ENCODE data around the gene COL23A1.

COL23A1 gene

GRCh38 chr5:178389026-178389729, 201.0 kb downstream of the COL23A1 start:
- no peak overlapping the region for H3K27ac Mint-ChIP-seq
- no peaks in the 10 kb centered on the region for H3K27me3 Mint-ChIP-seq
- no peaks in the 10 kb centered on the region for H3K36me3 Mint-ChIP-seq (ENCODE audit: low read depth)
- no peaks in the 10 kb centered on the region for H3K4me1 Mint-ChIP-seq (ENCODE audit: low read depth)
- H3K9me3 Mint-ChIP-seq, result no peaks in the 10 kb centered on the region
- H3K4me3 Mint-ChIP-seq, result no peak overlapping the region

GRCh38 chr5:178388386-178389025, 201.7 kb downstream of the COL23A1 start:
- H3K4me3 Mint-ChIP-seq, result no peak overlapping the region
- H3K27ac Mint-ChIP-seq, result no peak overlapping the region
- no peaks in the 10 kb centered on the region for H3K4me1 Mint-ChIP-seq (ENCODE audit: low read depth)
- H3K27me3 Mint-ChIP-seq, result peaks cover 3% of the 10 kb centered on the region
- H3K36me3 Mint-ChIP-seq (ENCODE audit: low read depth), result no peaks in the 10 kb centered on the region
- no peaks in the 10 kb centered on the region for H3K9me3 Mint-ChIP-seq

GRCh38 chr5:178387856-178388190, 202.4 kb downstream of the COL23A1 start:
- Mint-ChIP-seq H3K9me3 (no peaks in the 10 kb centered on the region), H3K27me3 (peaks cover 3% of the 10 kb centered on the region), H3K4me1 (ENCODE audit: low read depth) (no peaks in the 10 kb centered on the region)

DNA sequence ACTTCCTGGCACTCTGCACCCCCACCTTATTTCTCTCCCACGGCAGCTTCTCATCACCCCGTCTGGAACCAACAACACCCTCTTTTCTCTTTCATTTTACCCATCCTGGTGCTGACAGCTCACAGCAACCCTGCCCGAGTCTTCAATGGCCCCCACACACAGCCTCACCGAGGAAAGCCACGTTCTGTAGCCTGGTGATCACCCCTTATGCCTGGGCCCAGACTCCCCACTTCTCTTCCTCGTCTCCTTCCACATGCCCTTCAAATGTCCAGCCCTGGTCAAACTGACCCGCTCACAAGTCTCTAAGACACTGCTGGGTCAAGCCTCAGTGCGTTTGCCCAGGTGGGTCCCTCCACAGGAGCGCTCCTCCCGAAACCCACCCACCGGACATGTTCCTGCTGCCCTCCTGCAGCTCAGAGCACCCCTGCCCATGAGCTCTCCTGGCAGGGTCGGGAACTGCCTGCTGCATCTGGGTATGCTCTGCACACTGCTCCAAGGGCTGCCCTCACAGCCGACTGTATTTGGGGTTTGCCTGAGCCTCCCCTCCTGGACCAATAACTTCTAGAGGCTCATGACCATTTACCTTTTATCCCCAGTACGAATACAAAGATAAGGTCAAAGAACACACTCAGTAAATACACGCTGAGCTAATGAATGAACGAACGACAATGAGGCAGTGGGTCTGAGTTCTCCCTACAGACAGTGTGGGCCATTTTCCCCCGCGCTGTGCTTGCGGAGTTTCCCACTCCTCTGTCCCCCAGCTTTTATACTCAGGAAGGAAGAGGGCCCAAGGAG, 202.9 kb downstream of the COL23A1 start:
- Mint-ChIP-seq H3K9me3 (no peaks in the 10 kb centered on the region), H3K4me1 (ENCODE audit: low read depth) (no peaks in the 10 kb centered on the region), H3K27me3 (peaks cover 3% of the 10 kb centered on the region), H3K36me3 (ENCODE audit: low read depth) (no peaks in the 10 kb centered on the region), H3K4me3 (no peak overlapping the region), H3K27ac (no peak overlapping the region)

More at GRCh38 chr5:178387856-178388190, 202.4 kb downstream of the COL23A1 start:
- H3K36me3 Mint-ChIP-seq (ENCODE audit: low read depth), result no peaks in the 10 kb centered on the region
- no peak overlapping the region for H3K4me3 Mint-ChIP-seq
- H3K27ac Mint-ChIP-seq, result no peak overlapping the region

DNA sequence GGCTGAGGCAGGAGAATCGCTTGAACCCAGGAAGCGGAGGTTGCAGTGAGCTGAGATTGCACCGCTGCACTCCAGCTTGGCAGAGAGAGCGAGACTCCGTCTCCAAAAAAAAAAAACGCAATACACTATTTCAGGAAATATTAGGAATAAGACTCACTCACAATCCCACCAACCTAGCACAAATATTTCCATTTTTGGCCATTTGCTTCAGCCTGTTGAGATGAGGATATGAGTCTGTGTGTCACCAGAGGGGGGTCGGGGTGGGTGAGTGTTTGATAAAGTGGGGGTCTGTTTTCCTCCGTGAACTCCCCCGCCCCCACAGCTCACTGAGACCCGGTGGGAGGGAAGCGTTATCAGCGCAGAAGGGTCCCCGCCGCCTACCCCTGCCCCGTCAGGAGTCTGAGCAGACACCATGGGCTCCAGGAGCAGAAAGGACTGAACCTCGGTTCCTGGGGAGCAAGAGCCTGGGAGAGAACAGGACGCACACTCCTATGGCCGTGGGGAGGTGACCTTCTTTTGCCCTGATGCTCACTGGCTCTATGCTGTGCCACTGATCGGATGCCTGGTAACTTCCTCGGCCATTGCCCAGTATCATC, 203.8 kb downstream of the COL23A1 start:
- Mint-ChIP-seq H3K4me1 (ENCODE audit: low read depth) (no peaks in the 10 kb centered on the region), H3K4me3 (no peak overlapping the region), H3K36me3 (ENCODE audit: low read depth) (no peaks in the 10 kb centered on the region), H3K27ac (no peak overlapping the region), H3K9me3 (no peaks in the 10 kb centered on the region), H3K27me3 (peaks cover 3% of the 10 kb centered on the region)

DNA sequence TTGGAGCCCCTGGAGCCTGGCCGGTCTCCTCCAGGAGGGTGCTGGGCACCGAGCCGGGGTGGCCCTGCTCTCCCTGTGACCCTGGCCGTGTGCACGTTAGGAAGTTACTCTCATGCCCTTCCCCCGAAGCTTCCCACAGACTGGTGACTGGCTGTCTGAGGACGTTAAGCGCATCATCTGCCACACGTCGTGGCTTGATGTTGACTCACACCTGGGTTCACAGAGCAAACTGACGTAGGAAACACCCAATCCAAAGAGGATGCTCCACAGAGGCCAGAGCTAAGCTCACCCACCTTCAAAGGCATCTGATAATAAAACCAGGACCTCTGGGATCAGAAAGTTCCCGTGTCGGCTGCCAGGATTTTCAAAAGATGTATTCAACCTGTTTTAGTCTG, 204.7 kb downstream of the COL23A1 start:
- Mint-ChIP-seq H3K36me3 (ENCODE audit: low read depth) (no peaks in the 10 kb centered on the region), H3K27ac (no peak overlapping the region), H3K4me3 (no peak overlapping the region), H3K27me3 (peaks cover 3% of the 10 kb centered on the region), H3K4me1 (ENCODE audit: low read depth) (no peaks in the 10 kb centered on the region), H3K9me3 (no peaks in the 10 kb centered on the region)

DNA sequence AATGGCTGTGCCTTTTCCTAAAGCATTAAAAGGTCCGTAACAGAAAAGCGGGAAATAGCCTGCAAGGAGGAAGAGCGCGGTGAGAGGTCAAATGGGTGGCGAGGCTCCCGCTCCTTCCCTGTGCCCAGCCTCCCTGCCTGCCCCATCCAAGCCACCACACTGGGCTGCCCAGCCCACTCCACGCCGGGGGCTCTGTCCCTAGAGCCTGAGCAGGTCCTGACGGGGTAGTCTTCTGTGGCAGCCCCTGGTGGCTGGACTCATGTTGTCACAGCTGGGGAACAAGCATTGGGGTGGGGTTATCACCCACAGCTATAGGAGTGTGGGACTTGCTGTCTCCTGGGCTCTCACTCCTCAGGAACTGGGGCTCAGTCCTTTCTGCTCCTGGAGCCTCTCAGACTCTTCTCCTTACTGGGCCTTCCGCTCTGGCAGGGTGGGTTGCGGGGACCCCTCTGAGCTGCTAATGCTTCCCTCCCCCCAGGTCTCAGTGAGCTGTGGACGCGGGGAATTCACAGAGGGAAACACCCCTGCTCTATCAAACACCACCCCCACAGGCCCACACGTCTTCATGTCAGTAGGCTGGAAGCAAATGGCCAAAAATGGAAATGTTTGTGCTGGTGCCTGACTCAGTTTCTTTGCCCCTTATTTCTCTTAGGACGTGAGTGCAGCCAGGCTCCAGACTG, 205.2 kb downstream of the COL23A1 start:
- Mint-ChIP-seq H3K27me3 (peaks cover 3% of the 10 kb centered on the region), H3K9me3 (no peaks in the 10 kb centered on the region), H3K27ac (no peak overlapping the region), H3K4me3 (no peak overlapping the region), H3K4me1 (ENCODE audit: low read depth) (no peaks in the 10 kb centered on the region), H3K36me3 (ENCODE audit: low read depth) (no peaks in the 10 kb centered on the region)

DNA sequence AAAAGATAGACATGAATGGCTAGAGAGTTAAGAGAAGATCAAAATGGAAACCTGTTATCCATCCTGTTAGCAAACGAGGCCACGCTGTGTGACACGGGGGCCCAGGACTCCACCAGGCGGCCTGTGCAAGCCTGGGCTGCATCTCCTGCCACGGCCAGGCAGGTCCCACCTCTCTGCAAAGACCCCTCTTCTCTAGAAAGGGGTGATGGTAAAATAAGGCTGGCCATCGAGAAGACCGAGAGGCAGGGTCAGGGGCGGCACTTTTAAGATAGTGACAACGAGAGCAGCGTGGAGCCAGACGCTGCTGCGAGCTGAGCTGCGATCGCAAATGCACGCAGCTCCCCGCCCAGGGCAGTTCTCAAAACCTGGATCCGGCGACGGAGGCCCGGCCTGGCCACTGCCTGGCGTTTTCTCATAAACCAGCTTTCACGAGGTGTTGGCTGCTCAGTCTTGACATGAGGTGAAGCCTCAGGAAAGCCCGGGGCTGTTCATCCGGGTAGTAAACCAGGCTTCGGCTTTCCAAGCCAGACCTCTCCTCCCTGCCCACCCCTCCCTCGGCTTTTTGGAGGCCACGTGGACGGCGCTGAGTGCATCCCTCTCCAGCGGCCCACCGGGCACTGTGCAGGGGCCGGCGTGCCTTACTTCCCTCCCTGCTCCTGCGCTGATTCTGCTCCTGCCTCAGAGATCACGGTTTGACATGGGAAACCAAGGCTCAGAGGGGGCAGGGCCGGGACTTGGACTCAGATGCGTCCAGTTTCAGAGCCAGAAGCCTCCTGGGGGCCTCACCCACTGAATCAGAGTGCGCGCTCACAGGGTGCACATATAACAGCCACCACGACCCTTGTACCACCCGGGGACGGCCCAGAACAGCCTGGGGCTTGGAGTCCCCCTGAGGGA, 206.0 kb downstream of the COL23A1 start:
- Mint-ChIP-seq H3K4me3 (no peak overlapping the region), H3K4me1 (ENCODE audit: low read depth) (no peaks in the 10 kb centered on the region), H3K27ac (no peak overlapping the region), H3K36me3 (ENCODE audit: low read depth) (no peaks in the 10 kb centered on the region), H3K9me3 (no peaks in the 10 kb centered on the region), H3K27me3 (peaks cover 3% of the 10 kb centered on the region)

- no peak overlapping the region for H3K4me3 Mint-ChIP-seq
- H3K36me3 Mint-ChIP-seq (ENCODE audit: low read depth), result no peaks in the 10 kb centered on the region
- H3K27me3 Mint-ChIP-seq, result peaks cover 3% of the 10 kb centered on the region
- no peaks in the 10 kb centered on the region for H3K9me3 Mint-ChIP-seq
- no peaks in the 10 kb centered on the region for H3K4me1 Mint-ChIP-seq (ENCODE audit: low read depth)
- H3K27ac Mint-ChIP-seq, result no peak overlapping the region
These were observed 206.8 kb downstream of the COL23A1 start for GRCh38 chr5:178383301-178383918.

GRCh38 chr5:178382754-178383164, 207.4 kb downstream of the COL23A1 start:
- H3K9me3 Mint-ChIP-seq, result no peaks in the 10 kb centered on the region

GRCh38 chr5:178381921-178382695, 208.1 kb downstream of the COL23A1 start:
- no peak overlapping the region for H3K4me3 Mint-ChIP-seq
- H3K36me3 Mint-ChIP-seq (ENCODE audit: low read depth), result no peaks in the 10 kb centered on the region
- no peaks in the 10 kb centered on the region for H3K4me1 Mint-ChIP-seq (ENCODE audit: low read depth)
- no peak overlapping the region for H3K27ac Mint-ChIP-seq
- H3K9me3 Mint-ChIP-seq, result no peaks in the 10 kb centered on the region
- H3K27me3 Mint-ChIP-seq, result peaks cover 3% of the 10 kb centered on the region

More at GRCh38 chr5:178382754-178383164, 207.4 kb downstream of the COL23A1 start:
- peaks cover 3% of the 10 kb centered on the region for H3K27me3 Mint-ChIP-seq
- H3K36me3 Mint-ChIP-seq (ENCODE audit: low read depth), result no peaks in the 10 kb centered on the region
- H3K27ac Mint-ChIP-seq, result no peak overlapping the region
- H3K4me3 Mint-ChIP-seq, result no peak overlapping the region
- no peaks in the 10 kb centered on the region for H3K4me1 Mint-ChIP-seq (ENCODE audit: low read depth)

GRCh38 chr5:178381206-178381605, 209.0 kb downstream of the COL23A1 start:
- Mint-ChIP-seq H3K27ac (no peak overlapping the region), H3K27me3 (peaks cover 3% of the 10 kb centered on the region), H3K4me1 (ENCODE audit: low read depth) (no peaks in the 10 kb centered on the region), H3K36me3 (ENCODE audit: low read depth) (no peaks in the 10 kb centered on the region), H3K9me3 (no peaks in the 10 kb centered on the region), H3K4me3 (no peak overlapping the region)

DNA sequence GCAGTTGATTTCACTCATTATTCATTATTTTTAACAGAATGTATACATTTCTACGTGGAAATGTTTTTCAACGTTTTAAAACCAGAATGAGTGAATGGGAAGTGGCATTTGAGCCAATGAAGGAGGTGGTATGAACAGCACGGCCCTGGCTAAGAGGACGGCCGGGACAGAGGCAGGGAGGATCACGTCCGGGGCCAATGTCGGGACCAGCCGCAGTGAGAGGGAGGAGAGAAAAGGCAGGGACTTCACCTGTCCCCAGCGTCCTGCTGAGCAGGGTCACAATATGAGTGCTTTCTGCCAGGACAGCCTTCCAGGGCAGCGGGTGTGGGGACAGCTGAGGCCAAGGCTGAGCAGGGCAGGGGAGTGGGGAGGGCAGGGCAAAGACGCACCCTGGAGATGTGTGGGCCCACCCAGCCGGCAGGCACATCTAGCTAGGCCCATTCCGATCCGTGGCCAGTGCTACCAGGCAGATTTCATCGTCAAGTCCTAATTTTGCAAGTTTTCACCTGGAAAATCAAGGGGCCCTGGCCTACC, 209.6 kb downstream of the COL23A1 start:
- Mint-ChIP-seq H3K27me3 (peaks cover 3% of the 10 kb centered on the region), H3K4me3 (no peak overlapping the region), H3K27ac (no peak overlapping the region), H3K9me3 (no peaks in the 10 kb centered on the region), H3K36me3 (ENCODE audit: low read depth) (no peaks in the 10 kb centered on the region), H3K4me1 (ENCODE audit: low read depth) (no peaks in the 10 kb centered on the region)
